GM23338 (cell line): ENCODE results near the gene ABL1. TPM values are rescaled to one million over a fixed set of nuclear protein-coding genes. Genes with fewer than 3 reads are reported as not detected.

Experiments
- ATAC-seq: fragments of 200-7000 bp; cut with Tn5 transposase; 3 replicates; pipeline ENCODE4 v1.9.1; 2020
- DNase-seq: peaks from one replicate; pipeline ENCODE4 v3.0.0-alpha.2; 2015; ENCODE audit warnings: low spot score
- H2AFZ ChIP-seq: fragments of 200-600 bp; sonication (generic); 2 replicates; pipeline ENCODE4 v1.8.0; 2016; ENCODE audit warnings: antibody characterized with exemption, mild to moderate bottlenecking, moderate library complexity
- H3F3A ChIP-seq: fragments of 200-600 bp; sonication (generic); replicated peaks from 2 replicates; pipeline ENCODE4 v1.8.0; 2017; ENCODE audit warnings: antibody characterized with exemption, mixed run types, low read depth
- H3K27ac ChIP-seq: fragments of 200-600 bp; sonication (generic); 2 replicates; pipeline ENCODE4 v1.6.1; 2016; ENCODE audit warnings: low read depth
- H3K27me3 ChIP-seq: fragments of 200-600 bp; sonication (generic); 2 replicates; pipeline ENCODE4 v1.8.0; 2016; ENCODE audit warnings: mild to moderate bottlenecking, mixed run types, moderate library complexity; ENCODE audit not compliant: insufficient read depth
- H3K36me3 ChIP-seq: fragments of 200-600 bp; sonication (generic); 2 replicates; pipeline ENCODE4 v1.8.0; 2016; ENCODE audit warnings: mild to moderate bottlenecking; ENCODE audit not compliant: insufficient read depth
- H3K4me1 ChIP-seq: fragments of 200-600 bp; sonication (generic); 2 replicates; pipeline ENCODE4 v1.8.0; 2016; ENCODE audit warnings: mild to moderate bottlenecking, moderate library complexity; ENCODE audit not compliant: insufficient read depth
- H3K4me2 ChIP-seq: fragments of 200-600 bp; sonication (generic); 2 replicates; pipeline ENCODE4 v1.7.1; 2017; ENCODE audit warnings: mixed run types
- H3K4me3 ChIP-seq: fragments of 200-600 bp; sonication (generic); 2 replicates; pipeline ENCODE4 v1.6.1; 2016; ENCODE audit warnings: mixed run types
- H3K79me2 ChIP-seq: fragments of 200-600 bp; sonication (generic); replicated peaks from 2 replicates; pipeline ENCODE4 v1.8.0; 2017; ENCODE audit warnings: mild to moderate bottlenecking; ENCODE audit not compliant: insufficient read depth
- H3K9me2 ChIP-seq: fragments of 200-600 bp; sonication (generic); 2 replicates; pipeline ENCODE4 v1.8.0; 2017; ENCODE audit not compliant: insufficient read depth
- H4K20me1 ChIP-seq: fragments of 200-600 bp; sonication (generic); replicated peaks from 2 replicates; pipeline ENCODE4 v1.8.0; 2017; ENCODE audit warnings: mild to moderate bottlenecking; ENCODE audit not compliant: insufficient read depth
- H3K27ac Mint-ChIP-seq: 2 replicates; pipeline ENCODE4 v1.8.0; 2020; ENCODE audit warnings: inconsistent platforms, mild to moderate bottlenecking, moderate library complexity, mixed read lengths
- H3K27me3 Mint-ChIP-seq: 3 replicates; pipeline ENCODE4 v1.8.0; 2022; ENCODE audit warnings: low read depth, mild to moderate bottlenecking, moderate library complexity, mixed read lengths, inconsistent platforms; ENCODE audit not compliant: insufficient read depth, poor library complexity
- H3K36me3 Mint-ChIP-seq: 3 replicates; pipeline ENCODE4 v1.8.0; 2021; ENCODE audit warnings: low read depth, mild to moderate bottlenecking, inconsistent platforms, moderate library complexity, mixed read lengths
- H3K4me1 Mint-ChIP-seq: 3 replicates; pipeline ENCODE4 v1.8.0; 2020; ENCODE audit warnings: mild to moderate bottlenecking, inconsistent platforms, mixed read lengths
- H3K4me3 Mint-ChIP-seq: 3 replicates; pipeline ENCODE4 v1.8.0; 2021; ENCODE audit warnings: moderate library complexity, mild to moderate bottlenecking, inconsistent platforms, mixed read lengths
- H3K9me3 Mint-ChIP-seq: 3 replicates; pipeline ENCODE4 v1.8.0; 2020; ENCODE audit warnings: moderate library complexity, mild to moderate bottlenecking, inconsistent platforms, mixed read lengths
- CREB1 ChIP-seq: fragments of 250-450 bp; sonication (Bioruptor Pico); IDR thresholded peaks from 2 replicates; pipeline ENCODE4 v1.5.0; 2020; ENCODE audit warnings: low read depth, mild to moderate bottlenecking, moderate library complexity
- ETS1 ChIP-seq: IDR thresholded peaks from 2 replicates; pipeline ENCODE4 v1.6.1; 2016; ENCODE audit warnings: antibody characterized with exemption
- EZH2 ChIP-seq: fragments of 200-600 bp; sonication (generic); IDR thresholded peaks from one replicate; pipeline ENCODE4 v1.8.0; 2017; ENCODE audit warnings: antibody characterized with exemption, mild to moderate bottlenecking, low read depth; ENCODE audit not compliant: unreplicated experiment
- EZH2phosphoT487 ChIP-seq: fragments of 200-600 bp; sonication (generic); IDR thresholded peaks from one replicate; pipeline ENCODE4 v1.8.1; 2018; ENCODE audit warnings: antibody characterized with exemption; ENCODE audit not compliant: unreplicated experiment
- JUNB ChIP-seq: IDR thresholded peaks from one replicate; pipeline ENCODE4 v1.6.1; 2016; ENCODE audit warnings: antibody characterized with exemption; ENCODE audit not compliant: unreplicated experiment
- NANOG ChIP-seq: IDR thresholded peaks from 2 replicates; pipeline ENCODE4 v1.6.1; 2016; ENCODE audit warnings: antibody characterized with exemption, borderline replicate concordance
- POLR2AphosphoS5 ChIP-seq: IDR thresholded peaks from 2 replicates; pipeline ENCODE4 v1.6.1; 2016; ENCODE audit warnings: antibody characterized with exemption, low read depth
- STAT1 ChIP-seq: IDR thresholded peaks from one replicate; pipeline ENCODE4 v1.6.1; 2016; ENCODE audit warnings: antibody characterized with exemption; ENCODE audit not compliant: unreplicated experiment
- ZNF114 ChIP-seq: fragments of 250-450 bp; sonication (Bioruptor Pico); IDR thresholded peaks from 2 replicates; pipeline ENCODE4 v1.5.0; 2020; ENCODE audit warnings: mild to moderate bottlenecking, moderate library complexity
- ZNF331 ChIP-seq: fragments of 250-450 bp; sonication (Bioruptor Pico); IDR thresholded peaks from 2 replicates; pipeline ENCODE4 v1.5.0; 2020; ENCODE audit warnings: low read depth, mild to moderate bottlenecking, moderate library complexity
- ZNF462 ChIP-seq: fragments of 250-450 bp; sonication (Bioruptor Pico); IDR thresholded peaks from 2 replicates; pipeline ENCODE4 v1.5.0; 2020; ENCODE audit warnings: mild to moderate bottlenecking, moderate library complexity
- polyA plus RNA-seq: library from polyadenylated mRNA; unstranded; fragments of >200 nt; fragmentation: Nextera tagmentation; extraction: Ambion mirVana; gene quantifications from 2 replicates; pipeline ENCODE4 v1.2.1, GENCODE V29; 2016
- total RNA-seq: library from RNA; depleted of rRNA; stranded (reverse); fragments of >200 nt; shearing (Covaris generic); gene quantifications from 2 replicates; pipeline ENCODE4 v1.2.3, GENCODE V29; 2014
- TF ChIP-seq, protein P1 (sequence below): IDR thresholded peaks from one replicate; pipeline ENCODE4 v1.6.1; 2018; ENCODE audit warnings: antibody characterized with exemption; ENCODE audit not compliant: unreplicated experiment
- TF ChIP-seq, protein P2 (sequence below), 2 experiments: fragments of 200-600 bp in 1 of 2; sonication (generic) in 1 of 2; conservative IDR thresholded peaks; 2 replicates each; pipeline versions ENCODE4 v1.5.1 to v1.6.1; 2016 to 2017; ENCODE audit warnings: antibody characterized with exemption in 2 of 2, low read depth in 2 of 2, mild to moderate bottlenecking in 2 of 2, moderate library complexity in 1 of 2

Gene ABL1
- total and polyA plus RNA-seq, 2 experiments from 2014 or later: 20.7 to 85.1 TPM

DNA sequence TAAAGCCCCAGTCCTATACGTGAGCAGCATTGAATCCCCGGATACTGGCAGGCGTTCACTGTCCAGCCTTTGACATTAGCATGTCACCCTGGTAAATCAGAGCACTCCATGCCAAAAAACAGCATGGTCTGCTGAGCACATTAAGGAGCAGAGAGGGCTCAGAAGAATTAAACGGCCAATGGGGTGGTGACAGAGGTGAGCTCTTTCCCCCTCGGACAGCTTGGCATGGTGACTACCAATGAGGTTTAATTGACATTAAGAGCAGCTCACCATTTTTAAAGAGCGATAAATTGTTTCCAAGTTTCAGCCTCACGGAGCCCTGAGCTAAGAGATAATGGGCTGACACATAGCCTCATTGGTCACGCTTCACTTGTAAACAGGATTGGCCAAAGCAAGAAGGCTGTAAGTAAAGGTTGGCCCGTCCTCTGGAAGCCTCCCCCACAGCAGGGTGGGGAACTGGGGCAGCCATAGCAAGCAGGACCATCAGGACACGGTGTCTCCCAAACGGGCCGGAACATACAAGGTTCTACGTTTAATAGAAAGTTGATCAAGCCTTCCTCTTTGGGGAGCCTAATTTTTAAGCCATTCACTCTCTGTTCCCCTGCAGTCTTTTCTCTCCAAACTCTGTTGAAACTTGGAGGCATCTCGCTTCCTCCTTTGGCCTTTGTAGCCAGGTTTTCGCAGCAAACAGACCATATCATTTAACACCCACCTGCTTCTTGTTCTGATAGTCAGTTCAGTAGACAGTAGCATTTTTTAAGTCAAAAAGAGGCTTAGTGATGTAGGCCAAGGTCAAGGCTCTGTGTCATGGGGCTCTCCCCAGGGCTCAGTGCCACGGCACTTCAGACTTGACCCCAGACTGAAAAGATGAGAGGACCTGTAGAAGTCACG is 35.7 kb downstream of the ABL1 start:
- Histone ChIP-seq H3F3A (peaks cover 5% of the 10 kb centered on the region; the same call in 1 of the 2 replicates), H3K27me3 (no peaks in the 10 kb centered on the region), H4K20me1 (peaks cover 11% of the 10 kb centered on the region; the same call in 1 of the 2 replicates), H3K36me3 (peaks cover 31% of the 10 kb centered on the region), H3K9me2 (no peaks in the 10 kb centered on the region), H3K4me3 (no peak overlapping the region), H3K4me1 (no peaks in the 10 kb centered on the region), H2AFZ (no peak overlapping the region), H3K27ac (no peak overlapping the region), H3K4me2 (no peak overlapping the region), H3K79me2 (peaks cover 50% of the 10 kb centered on the region)
- no peak for ATAC-seq
- Mint-ChIP-seq H3K36me3 (peaks cover 59% of the 10 kb centered on the region), H3K27me3 (no peaks in the 10 kb centered on the region), H3K4me1 (no peaks in the 10 kb centered on the region), H3K4me3 (no peak overlapping the region), H3K9me3 (no peaks in the 10 kb centered on the region), H3K27ac (no peak overlapping the region)
- TF ChIP-seq NANOG: no peak
- TF ChIP-seq, protein P1, sequence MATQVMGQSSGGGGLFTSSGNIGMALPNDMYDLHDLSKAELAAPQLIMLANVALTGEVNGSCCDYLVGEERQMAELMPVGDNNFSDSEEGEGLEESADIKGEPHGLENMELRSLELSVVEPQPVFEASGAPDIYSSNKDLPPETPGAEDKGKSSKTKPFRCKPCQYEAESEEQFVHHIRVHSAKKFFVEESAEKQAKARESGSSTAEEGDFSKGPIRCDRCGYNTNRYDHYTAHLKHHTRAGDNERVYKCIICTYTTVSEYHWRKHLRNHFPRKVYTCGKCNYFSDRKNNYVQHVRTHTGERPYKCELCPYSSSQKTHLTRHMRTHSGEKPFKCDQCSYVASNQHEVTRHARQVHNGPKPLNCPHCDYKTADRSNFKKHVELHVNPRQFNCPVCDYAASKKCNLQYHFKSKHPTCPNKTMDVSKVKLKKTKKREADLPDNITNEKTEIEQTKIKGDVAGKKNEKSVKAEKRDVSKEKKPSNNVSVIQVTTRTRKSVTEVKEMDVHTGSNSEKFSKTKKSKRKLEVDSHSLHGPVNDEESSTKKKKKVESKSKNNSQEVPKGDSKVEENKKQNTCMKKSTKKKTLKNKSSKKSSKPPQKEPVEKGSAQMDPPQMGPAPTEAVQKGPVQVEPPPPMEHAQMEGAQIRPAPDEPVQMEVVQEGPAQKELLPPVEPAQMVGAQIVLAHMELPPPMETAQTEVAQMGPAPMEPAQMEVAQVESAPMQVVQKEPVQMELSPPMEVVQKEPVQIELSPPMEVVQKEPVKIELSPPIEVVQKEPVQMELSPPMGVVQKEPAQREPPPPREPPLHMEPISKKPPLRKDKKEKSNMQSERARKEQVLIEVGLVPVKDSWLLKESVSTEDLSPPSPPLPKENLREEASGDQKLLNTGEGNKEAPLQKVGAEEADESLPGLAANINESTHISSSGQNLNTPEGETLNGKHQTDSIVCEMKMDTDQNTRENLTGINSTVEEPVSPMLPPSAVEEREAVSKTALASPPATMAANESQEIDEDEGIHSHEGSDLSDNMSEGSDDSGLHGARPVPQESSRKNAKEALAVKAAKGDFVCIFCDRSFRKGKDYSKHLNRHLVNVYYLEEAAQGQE: no peak
- TF ChIP-seq, protein P2, sequence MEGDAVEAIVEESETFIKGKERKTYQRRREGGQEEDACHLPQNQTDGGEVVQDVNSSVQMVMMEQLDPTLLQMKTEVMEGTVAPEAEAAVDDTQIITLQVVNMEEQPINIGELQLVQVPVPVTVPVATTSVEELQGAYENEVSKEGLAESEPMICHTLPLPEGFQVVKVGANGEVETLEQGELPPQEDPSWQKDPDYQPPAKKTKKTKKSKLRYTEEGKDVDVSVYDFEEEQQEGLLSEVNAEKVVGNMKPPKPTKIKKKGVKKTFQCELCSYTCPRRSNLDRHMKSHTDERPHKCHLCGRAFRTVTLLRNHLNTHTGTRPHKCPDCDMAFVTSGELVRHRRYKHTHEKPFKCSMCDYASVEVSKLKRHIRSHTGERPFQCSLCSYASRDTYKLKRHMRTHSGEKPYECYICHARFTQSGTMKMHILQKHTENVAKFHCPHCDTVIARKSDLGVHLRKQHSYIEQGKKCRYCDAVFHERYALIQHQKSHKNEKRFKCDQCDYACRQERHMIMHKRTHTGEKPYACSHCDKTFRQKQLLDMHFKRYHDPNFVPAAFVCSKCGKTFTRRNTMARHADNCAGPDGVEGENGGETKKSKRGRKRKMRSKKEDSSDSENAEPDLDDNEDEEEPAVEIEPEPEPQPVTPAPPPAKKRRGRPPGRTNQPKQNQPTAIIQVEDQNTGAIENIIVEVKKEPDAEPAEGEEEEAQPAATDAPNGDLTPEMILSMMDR (conservative IDR thresholded peaks at IDR 0.05; ENCODE audit: low read depth in 2 of 2): no peak
- TF ChIP-seq EZH2phosphoT487: no peak
- no peak for TF ChIP-seq ZNF462
- no peak for TF ChIP-seq STAT1
- no peak for TF ChIP-seq CREB1 (CRISPR knock-in tag)
- no peak for TF ChIP-seq ZNF331 (CRISPR knock-in tag)
- no peak for TF ChIP-seq ETS1
- TF ChIP-seq POLR2AphosphoS5: no peak
- no peak for TF ChIP-seq ZNF114 (CRISPR knock-in tag)
- no peak for TF ChIP-seq JUNB
- no peak for TF ChIP-seq EZH2
- DNase-seq: no peak
